ENCODE results near the gene GPSM1.
"Not testable (repeated sequence)": the region's sequence is repeated elsewhere in the genome, so short reads cannot be mapped to it uniquely, and the experiment has no call there.

Gene GPSM1

DNA sequence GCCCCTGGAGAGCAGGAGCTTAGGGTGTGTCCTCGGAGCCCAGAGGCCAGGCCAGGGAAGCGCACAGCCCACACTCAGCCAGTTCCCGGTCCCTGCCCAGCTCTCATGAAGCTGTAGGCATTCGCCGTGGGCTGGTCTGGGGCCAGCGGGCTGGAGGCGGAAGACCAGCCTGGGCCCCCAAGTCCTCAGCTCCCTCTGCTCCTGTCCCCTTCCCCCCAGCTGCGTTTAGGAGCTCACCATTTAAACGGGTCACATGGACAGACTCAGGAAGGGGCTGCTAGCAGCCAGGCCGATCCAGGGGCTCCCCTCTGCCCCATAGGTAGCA, 18.8 kb downstream of the GPSM1 start:
- ATAC-seq (no peak), DNase-seq (ENCODE audit: low spot score in 2 of 2) (no peak)
- Mint-ChIP-seq H3K36me3 (peaks cover 6% of the 10 kb centered on the region), H3K4me3 (no peak overlapping the region), H3K9me3 (no peaks in the 10 kb centered on the region), H3K4me1 (no peaks in the 10 kb centered on the region), H3K27ac (no peak overlapping the region)

- no peak overlapping the region for H3K4me3 Mint-ChIP-seq
- ATAC-seq = no peak
- no peaks in the 10 kb centered on the region for H3K9me3 Mint-ChIP-seq
- no peak overlapping the region for H3K27ac Mint-ChIP-seq
- H3K36me3 Mint-ChIP-seq = peaks cover 6% of the 10 kb centered on the region
- H3K4me1 Mint-ChIP-seq = no peaks in the 10 kb centered on the region
- no peak for DNase-seq (ENCODE audit: low spot score in 2 of 2)
Observed at GRCh38 chr9:136346927-136347465, 19.7 kb downstream of the GPSM1 start.

GRCh38 chr9:136347472-136348256, 20.3 kb downstream of the GPSM1 start:
- peaks cover 6% of the 10 kb centered on the region for H3K36me3 Mint-ChIP-seq
- no peak overlapping the region for H3K27ac Mint-ChIP-seq
- DNase-seq (ENCODE audit: low spot score in 2 of 2) (no peak), ATAC-seq (no peak)
- H3K4me1 Mint-ChIP-seq = no peaks in the 10 kb centered on the region
- no peaks in the 10 kb centered on the region for H3K9me3 Mint-ChIP-seq
- no peak overlapping the region for H3K4me3 Mint-ChIP-seq

DNA sequence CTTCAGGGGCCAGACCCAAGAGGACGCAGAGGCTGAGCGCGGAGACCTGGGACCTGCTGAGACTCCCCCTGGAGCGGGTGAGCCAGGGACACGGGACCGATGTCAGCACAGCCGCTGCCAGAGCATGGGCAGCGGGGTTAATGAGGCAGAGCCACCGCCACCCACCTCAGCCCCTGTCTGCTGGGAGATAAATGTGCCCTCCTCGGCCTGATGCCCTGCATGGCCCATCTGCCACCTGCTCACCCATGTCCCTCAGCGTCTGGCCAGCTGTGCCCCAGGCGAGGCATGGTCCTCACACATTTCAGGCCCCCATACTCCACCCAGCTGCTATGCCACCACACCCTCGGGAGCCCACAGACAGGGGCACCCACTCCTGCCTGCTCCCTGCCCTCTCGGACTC, 21.4 kb downstream of the GPSM1 start:
- DNase-seq (ENCODE audit: low spot score in 2 of 2) = no peak
- no peak overlapping the region for H3K4me3 Mint-ChIP-seq
- H3K9me3 Mint-ChIP-seq = no peaks in the 10 kb centered on the region
- H3K4me1 Mint-ChIP-seq = no peaks in the 10 kb centered on the region
- H3K27ac Mint-ChIP-seq = peak overlapping the region; percentile 54
- no peak for ATAC-seq
- H3K36me3 Mint-ChIP-seq = peaks cover 6% of the 10 kb centered on the region

- Mint-ChIP-seq H3K4me3 (no peak overlapping the region), H3K4me1 (no peaks in the 10 kb centered on the region), H3K27ac (no peak overlapping the region), H3K36me3 (peaks cover 8% of the 10 kb centered on the region), H3K9me3 (no peaks in the 10 kb centered on the region)
- no peak for ATAC-seq
- no peak for DNase-seq (ENCODE audit: low spot score in 2 of 2)
Observed at GRCh38 chr9:136349546-136349945, 22.2 kb downstream of the GPSM1 start.

GRCh38 chr9:136351252-136351800, 24.0 kb downstream of the GPSM1 start:
- H3K4me3 Mint-ChIP-seq = no peak overlapping the region
- no peak for DNase-seq (ENCODE audit: low spot score in 2 of 2)
- no peaks in the 10 kb centered on the region for H3K4me1 Mint-ChIP-seq
- no peak overlapping the region for H3K27ac Mint-ChIP-seq
- no peak for ATAC-seq
- peaks cover 11% of the 10 kb centered on the region for H3K36me3 Mint-ChIP-seq
- no peaks in the 10 kb centered on the region for H3K9me3 Mint-ChIP-seq

- not testable (repeated sequence) for H3K9me3 Mint-ChIP-seq; DNase-seq (ENCODE audit: low spot score in 2 of 2); ATAC-seq
Observed at GRCh38 chr9:136351868-136352267, 24.5 kb downstream of the GPSM1 start.

DNA sequence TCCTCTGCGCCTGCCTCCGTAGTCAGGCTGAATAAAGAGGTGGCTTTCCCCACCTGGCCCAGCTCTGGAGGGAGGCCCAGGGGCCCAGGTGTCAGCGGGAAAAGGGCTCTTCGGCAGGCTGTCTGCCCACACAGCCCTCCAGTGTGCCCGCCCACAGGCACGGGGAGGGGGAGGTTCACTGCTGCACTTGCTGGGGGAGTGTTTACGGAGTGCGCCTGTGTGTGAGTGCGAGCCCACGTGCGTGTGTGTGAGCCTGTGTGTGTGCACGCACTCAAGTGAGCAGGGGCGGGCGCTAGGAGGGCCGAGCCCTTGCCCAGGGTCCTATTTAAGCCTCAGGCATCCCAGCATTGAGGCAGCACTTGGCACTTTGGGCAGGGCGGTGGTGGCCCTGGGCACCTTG, 25.3 kb downstream of the GPSM1 start:
- ATAC-seq (no peak), DNase-seq (ENCODE audit: low spot score in 2 of 2) (no peak)
- H3K36me3 Mint-ChIP-seq = peaks cover 6% of the 10 kb centered on the region
- H3K4me1 Mint-ChIP-seq = no peaks in the 10 kb centered on the region
- peak overlapping the region; percentile 50 for H3K27ac Mint-ChIP-seq
- H3K9me3 Mint-ChIP-seq = no peaks in the 10 kb centered on the region
- no peak overlapping the region for H3K4me3 Mint-ChIP-seq

More at GRCh38 chr9:136351868-136352267, 24.5 kb downstream of the GPSM1 start:
- H3K4me3 Mint-ChIP-seq, H3K4me1 Mint-ChIP-seq, H3K36me3 Mint-ChIP-seq, H3K27ac Mint-ChIP-seq: not testable (repeated sequence)

DNA sequence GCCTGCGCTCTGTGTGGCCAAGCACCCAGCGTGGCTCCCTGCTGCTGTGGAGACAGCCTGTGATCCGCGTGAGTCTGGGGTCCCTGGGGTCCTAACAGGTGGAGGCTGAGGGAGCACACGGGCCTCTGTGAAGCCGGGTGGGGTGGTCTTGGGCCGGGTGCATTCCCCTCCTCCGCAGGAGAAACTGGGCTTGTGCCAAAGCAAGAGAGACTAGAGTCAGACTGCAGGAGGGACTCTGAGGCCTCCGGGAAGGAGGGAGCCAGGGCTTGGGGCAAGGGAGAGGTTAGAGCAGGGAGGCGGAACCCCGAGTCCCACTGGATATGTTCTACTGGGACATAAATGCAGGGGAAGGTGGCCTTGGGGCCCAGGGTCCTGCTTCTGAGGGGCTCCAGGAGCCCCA, 25.7 kb downstream of the GPSM1 start:
- Mint-ChIP-seq H3K9me3 (no peaks in the 10 kb centered on the region), H3K36me3 (peaks cover 6% of the 10 kb centered on the region), H3K4me1 (no peaks in the 10 kb centered on the region), H3K4me3 (no peak overlapping the region), H3K27ac (peak overlapping the region; percentile 50)
- ATAC-seq (no peak), DNase-seq (ENCODE audit: low spot score in 2 of 2) (no peak)

DNA sequence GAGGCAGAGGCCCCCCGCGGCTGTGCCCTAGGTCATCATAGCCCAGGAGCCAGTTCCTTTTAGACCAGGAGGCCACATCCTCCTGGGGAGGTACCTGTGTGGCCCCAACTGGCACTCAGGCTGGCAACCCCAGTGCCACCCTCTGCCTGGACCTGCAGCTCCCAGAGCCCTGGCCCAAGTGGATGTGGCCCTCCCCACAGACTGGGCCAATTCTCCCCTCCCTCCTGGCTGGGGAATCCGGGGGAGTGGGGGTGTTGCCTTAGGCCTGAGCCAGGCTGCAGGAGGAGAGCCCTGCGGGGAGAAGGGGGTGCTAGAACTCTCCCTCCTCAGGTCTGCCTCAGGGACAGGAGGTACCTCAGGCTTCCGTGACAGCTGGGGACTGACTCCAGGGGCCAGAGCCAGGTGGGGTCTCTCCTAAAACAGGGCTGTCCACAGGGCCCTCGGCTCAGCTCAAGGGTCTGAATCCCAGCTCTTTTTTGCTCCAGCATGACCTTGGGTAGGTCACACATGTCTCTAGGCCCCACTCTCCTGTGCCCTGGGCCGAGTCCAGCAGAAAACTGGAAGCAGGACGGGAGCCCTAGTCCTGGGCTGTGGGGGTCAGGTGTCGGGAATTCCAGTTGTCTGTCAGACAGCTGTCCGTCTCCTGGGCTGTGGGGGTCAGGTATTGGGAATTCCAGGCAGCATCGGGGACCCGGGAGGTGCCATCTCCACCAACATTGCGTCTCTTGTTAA, 26.6 kb downstream of the GPSM1 start:
- ATAC-seq (no peak), DNase-seq (ENCODE audit: low spot score in 2 of 2) (no peak)
- Mint-ChIP-seq H3K9me3 (no peaks in the 10 kb centered on the region), H3K27ac (peak overlapping the region; percentile 34), H3K36me3 (peaks cover 11% of the 10 kb centered on the region), H3K4me3 (no peak overlapping the region), H3K4me1 (no peaks in the 10 kb centered on the region)

GRCh38 chr9:136354592-136355085, 27.3 kb downstream of the GPSM1 start:
- H3K4me3 Mint-ChIP-seq = no peak overlapping the region
- H3K4me1 Mint-ChIP-seq = no peaks in the 10 kb centered on the region

DNA sequence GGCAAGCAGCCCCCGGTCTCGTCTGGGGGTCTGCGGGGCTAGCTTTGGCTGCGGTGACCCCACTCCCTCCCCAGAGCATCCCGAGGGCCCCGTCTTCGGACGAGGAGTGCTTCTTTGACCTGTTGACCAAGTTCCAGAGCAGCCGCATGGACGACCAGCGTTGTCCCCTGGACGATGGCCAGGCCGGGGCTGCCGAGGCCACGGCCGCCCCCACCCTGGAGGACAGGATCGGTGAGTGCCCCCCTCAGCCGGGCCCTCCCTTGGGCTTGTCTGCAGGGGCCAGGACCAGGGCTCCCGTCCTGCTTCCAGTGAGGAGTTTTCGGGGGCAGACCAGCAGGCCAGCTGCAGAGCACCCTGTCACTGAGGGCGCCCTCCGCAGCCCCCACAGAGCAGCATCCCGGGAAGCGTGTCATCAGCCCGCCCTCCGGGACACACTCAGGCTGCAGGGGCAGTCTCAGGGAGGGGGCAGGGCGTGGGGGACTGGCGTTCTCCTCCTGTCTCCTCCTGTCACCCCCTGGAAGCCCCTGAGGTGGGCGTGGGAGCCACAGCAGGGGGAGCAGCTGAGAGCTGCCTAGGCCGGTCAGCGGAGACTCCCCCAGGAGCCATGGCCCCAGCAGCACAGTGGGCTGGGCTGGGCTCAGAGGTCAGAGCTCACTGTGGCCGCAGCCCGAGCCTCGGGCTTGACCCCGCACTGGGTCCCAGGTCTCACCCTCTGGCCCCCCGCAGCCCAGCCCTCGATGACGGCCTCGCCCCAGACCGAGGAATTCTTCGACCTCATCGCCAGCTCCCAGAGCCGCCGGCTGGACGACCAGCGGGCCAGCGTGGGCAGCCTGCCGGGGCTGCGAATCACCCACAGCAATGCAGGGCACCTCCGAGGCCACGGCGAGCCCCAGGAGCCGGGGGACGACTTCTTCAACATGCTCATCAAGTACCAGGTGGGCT, 28.5 kb downstream of the GPSM1 start:
- ATAC-seq (no peak), DNase-seq (ENCODE audit: low spot score in 2 of 2) (no peak)
- Mint-ChIP-seq H3K9me3 (no peaks in the 10 kb centered on the region), H3K36me3 (peaks cover 11% of the 10 kb centered on the region), H3K4me3 (no peak overlapping the region), H3K27ac (no peak overlapping the region), H3K4me1 (no peaks in the 10 kb centered on the region)

More at GRCh38 chr9:136354592-136355085, 27.3 kb downstream of the GPSM1 start:
- DNase-seq (ENCODE audit: low spot score in 2 of 2) (no peak), ATAC-seq (no peak)
- Mint-ChIP-seq H3K36me3 (peaks cover 11% of the 10 kb centered on the region), H3K9me3 (no peaks in the 10 kb centered on the region), H3K27ac (peak overlapping the region; percentile 34)

GRCh38 chr9:136357202-136357725, 29.9 kb downstream of the GPSM1 start:
- peaks cover 11% of the 10 kb centered on the region for H3K36me3 Mint-ChIP-seq

GRCh38 chr9:136358016-136358415, 30.7 kb downstream of the GPSM1 start:
- ATAC-seq (no peak), DNase-seq (ENCODE audit: low spot score in 2 of 2) (no peak)
- peaks cover 16% of the 10 kb centered on the region for H3K36me3 Mint-ChIP-seq
- peaks cover 9% of the 10 kb centered on the region for H3K4me1 Mint-ChIP-seq
- no peak overlapping the region for H3K27ac Mint-ChIP-seq
- no peaks in the 10 kb centered on the region for H3K9me3 Mint-ChIP-seq
- H3K4me3 Mint-ChIP-seq = no peak overlapping the region

More at GRCh38 chr9:136357202-136357725, 29.9 kb downstream of the GPSM1 start:
- no peaks in the 10 kb centered on the region for H3K9me3 Mint-ChIP-seq
- H3K27ac Mint-ChIP-seq = no peak overlapping the region
- ATAC-seq (no peak), DNase-seq (ENCODE audit: low spot score in 2 of 2) (no peak)
- peaks cover 1% of the 10 kb centered on the region for H3K4me1 Mint-ChIP-seq
- H3K4me3 Mint-ChIP-seq = no peak overlapping the region
